SK-N-SH treated with all-trans-retinoic acid at 6 μM for 48 hours (cell line): ENCODE results near the gene SUV39H2.

ENCODE experiments used
- ATAC-seq: fragments of 200-7000 bp; cut with Tn5 transposase; 3 replicates; pipeline ENCODE4 v1.9.1; 2020; ENCODE audit warnings: mild to moderate bottlenecking, moderate library complexity
- BACH2 ChIP-seq: fragments of 250-450 bp; sonication (Bioruptor Pico); IDR thresholded peaks from 2 replicates; pipeline ENCODE4 v1.9.0; 2021; ENCODE audit warnings: mild to moderate bottlenecking, borderline replicate concordance
- CSDC2 ChIP-seq: fragments of 250-450 bp; sonication (Bioruptor Pico); IDR thresholded peaks from 2 replicates; pipeline ENCODE4 v1.5.0; 2020; ENCODE audit warnings: mild to moderate bottlenecking, moderate library complexity
- ESRRG ChIP-seq: fragments of 250-450 bp; sonication (Bioruptor Pico); IDR thresholded peaks from 2 replicates; pipeline ENCODE4 v1.6.1; 2021; ENCODE audit warnings: mild to moderate bottlenecking
- ISL1 ChIP-seq: fragments of 250-450 bp; sonication (Bioruptor Pico); IDR thresholded peaks from 2 replicates; pipeline ENCODE4 v2.1.2; 2022; ENCODE audit warnings: mild to moderate bottlenecking, moderate library complexity
- OSR1 ChIP-seq: fragments of 250-450 bp; sonication (Bioruptor Pico); IDR thresholded peaks from 2 replicates; pipeline ENCODE4 v1.8.0; 2022; ENCODE audit warnings: moderate library complexity, mild to moderate bottlenecking, inconsistent platforms
- PPARA ChIP-seq: fragments of 250-450 bp; sonication (Bioruptor Pico); IDR thresholded peaks from 2 replicates; pipeline ENCODE4 v1.5.0; 2020; ENCODE audit warnings: mild to moderate bottlenecking, borderline replicate concordance
- RARB ChIP-seq: fragments of 250-450 bp; sonication (Bioruptor Pico); IDR thresholded peaks from 2 replicates; pipeline ENCODE4 v1.8.0; 2021; ENCODE audit warnings: mild to moderate bottlenecking, moderate library complexity
- SNAI2 ChIP-seq: fragments of 250-450 bp; sonication (Bioruptor Pico); IDR thresholded peaks from 2 replicates; pipeline ENCODE4 v1.5.0; 2020; ENCODE audit warnings: mild to moderate bottlenecking, moderate library complexity
- TCF4 ChIP-seq: fragments of 250-450 bp; sonication (Bioruptor Pico); IDR thresholded peaks from 2 replicates; pipeline ENCODE4 v1.8.0; 2021; ENCODE audit warnings: mild to moderate bottlenecking, moderate library complexity, borderline replicate concordance
- ZC3H10 ChIP-seq: fragments of 250-450 bp; sonication (Bioruptor Pico); IDR thresholded peaks from 2 replicates; pipeline ENCODE4 v1.5.1; 2021; ENCODE audit warnings: mild to moderate bottlenecking, moderate library complexity
- ZFP3 ChIP-seq: fragments of 250-450 bp; sonication (Bioruptor Pico); IDR thresholded peaks from 2 replicates; pipeline ENCODE4 v1.5.0; 2020; ENCODE audit warnings: mild to moderate bottlenecking, moderate library complexity
- ZFP30 ChIP-seq: fragments of 450-650 bp; formaldehyde crosslinking; IDR thresholded peaks from 2 replicates; pipeline ENCODE4 v1.5.0; 2022; ENCODE audit warnings: mild to moderate bottlenecking, moderate library complexity
- ZNF565 ChIP-seq: fragments of 450-650 bp; formaldehyde crosslinking; conservative IDR thresholded peaks from 2 replicates; pipeline ENCODE4 v1.5.0; 2020; ENCODE audit warnings: low read depth, mild to moderate bottlenecking, moderate library complexity
- ZNF8 ChIP-seq: fragments of 450-650 bp; formaldehyde crosslinking; IDR thresholded peaks from 2 replicates; pipeline ENCODE4 v1.5.0; 2020; ENCODE audit warnings: mild to moderate bottlenecking, moderate library complexity
- TF ChIP-seq, protein P1 (sequence below): fragments of 250-450 bp; sonication (Bioruptor Pico); IDR thresholded peaks from 2 replicates; pipeline ENCODE4 v1.8.0; 2020; ENCODE audit warnings: mild to moderate bottlenecking, moderate library complexity, borderline replicate concordance
- TF ChIP-seq, protein P2 (sequence below): fragments of 250-450 bp; sonication (Bioruptor Pico); IDR thresholded peaks from 2 replicates; pipeline ENCODE4 v1.8.0; 2021; ENCODE audit warnings: low read depth, mild to moderate bottlenecking, moderate library complexity, borderline replicate concordance
- TF ChIP-seq, protein P3 (sequence below): fragments of 250-450 bp; sonication (Bioruptor Pico); IDR thresholded peaks from 2 replicates; pipeline ENCODE4 v1.5.1; 2020; ENCODE audit warnings: low read depth, mild to moderate bottlenecking, moderate library complexity
- TF ChIP-seq, protein P4 (sequence below): fragments of 250-450 bp; sonication (Bioruptor Pico); IDR thresholded peaks from 2 replicates; pipeline ENCODE4 v1.5.0; 2020; ENCODE audit warnings: mild to moderate bottlenecking, moderate library complexity

SUV39H2 gene

DNA sequence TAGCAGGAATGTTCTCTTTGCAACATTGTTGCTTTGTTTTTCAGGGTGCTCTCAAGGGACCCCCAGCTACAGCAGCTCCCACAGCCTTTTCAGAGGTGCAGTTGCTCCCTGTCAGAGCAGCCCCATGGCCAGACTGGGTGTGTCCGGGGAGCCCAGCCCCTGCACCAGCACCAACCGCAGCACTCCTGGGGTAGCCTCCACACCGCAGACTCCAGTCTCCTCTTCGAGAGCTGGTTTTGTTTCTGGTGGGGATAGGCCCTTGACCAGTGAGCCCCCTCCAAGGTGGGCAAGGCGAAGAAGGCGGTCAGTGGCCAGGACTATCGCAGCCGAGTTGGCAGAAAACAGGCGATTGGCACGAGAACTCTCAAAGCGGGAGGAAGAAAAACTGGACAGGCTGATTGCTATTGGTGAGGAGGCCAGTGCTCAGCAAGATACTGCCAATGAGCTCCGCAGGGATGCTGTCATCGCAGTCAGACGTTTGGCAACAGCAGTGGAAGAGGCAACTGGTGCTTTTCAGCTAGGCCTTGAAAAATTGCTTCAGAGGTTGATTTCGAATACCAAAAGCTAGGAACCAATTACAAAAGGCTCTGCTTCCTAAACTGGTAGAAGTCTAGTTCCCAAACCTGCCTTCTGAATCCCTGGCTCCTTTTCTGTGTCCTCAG lies 35.2 kb upstream of the SUV39H2 start:
- TF ChIP-seq ESRRG (CRISPR knock-in tag) (no peak), PPARA (CRISPR knock-in tag) (no peak), RARB (CRISPR knock-in tag) (no peak), ZNF8 (no peak), OSR1 (no peak), ZFP3 (CRISPR knock-in tag) (no peak)
- TF ChIP-seq, protein P1, sequence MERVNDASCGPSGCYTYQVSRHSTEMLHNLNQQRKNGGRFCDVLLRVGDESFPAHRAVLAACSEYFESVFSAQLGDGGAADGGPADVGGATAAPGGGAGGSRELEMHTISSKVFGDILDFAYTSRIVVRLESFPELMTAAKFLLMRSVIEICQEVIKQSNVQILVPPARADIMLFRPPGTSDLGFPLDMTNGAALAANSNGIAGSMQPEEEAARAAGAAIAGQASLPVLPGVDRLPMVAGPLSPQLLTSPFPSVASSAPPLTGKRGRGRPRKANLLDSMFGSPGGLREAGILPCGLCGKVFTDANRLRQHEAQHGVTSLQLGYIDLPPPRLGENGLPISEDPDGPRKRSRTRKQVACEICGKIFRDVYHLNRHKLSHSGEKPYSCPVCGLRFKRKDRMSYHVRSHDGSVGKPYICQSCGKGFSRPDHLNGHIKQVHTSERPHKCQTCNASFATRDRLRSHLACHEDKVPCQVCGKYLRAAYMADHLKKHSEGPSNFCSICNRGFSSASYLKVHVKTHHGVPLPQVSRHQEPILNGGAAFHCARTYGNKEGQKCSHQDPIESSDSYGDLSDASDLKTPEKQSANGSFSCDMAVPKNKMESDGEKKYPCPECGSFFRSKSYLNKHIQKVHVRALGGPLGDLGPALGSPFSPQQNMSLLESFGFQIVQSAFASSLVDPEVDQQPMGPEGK = no peak
- ATAC-seq = no peak

DNA sequence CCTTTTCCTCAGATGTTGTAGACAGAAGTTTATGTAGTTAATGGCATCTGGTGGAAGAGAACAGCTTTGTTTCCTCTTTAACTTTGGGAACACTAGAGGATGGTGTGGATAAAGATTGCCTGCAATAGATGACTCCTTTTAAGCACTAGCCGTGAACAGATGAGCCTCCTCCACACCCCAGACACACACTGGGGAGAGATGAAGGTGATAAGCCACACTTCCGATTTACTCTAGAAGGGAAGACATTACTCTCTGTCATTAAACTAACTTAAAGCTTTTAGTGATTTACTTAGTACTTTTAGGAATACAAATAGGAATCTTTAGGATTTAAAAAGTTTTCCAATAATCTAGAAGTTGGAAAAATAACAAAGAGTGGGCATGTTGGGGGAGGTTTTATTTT lies 33.7 kb upstream of the SUV39H2 start:
- no peak for ATAC-seq

DNA sequence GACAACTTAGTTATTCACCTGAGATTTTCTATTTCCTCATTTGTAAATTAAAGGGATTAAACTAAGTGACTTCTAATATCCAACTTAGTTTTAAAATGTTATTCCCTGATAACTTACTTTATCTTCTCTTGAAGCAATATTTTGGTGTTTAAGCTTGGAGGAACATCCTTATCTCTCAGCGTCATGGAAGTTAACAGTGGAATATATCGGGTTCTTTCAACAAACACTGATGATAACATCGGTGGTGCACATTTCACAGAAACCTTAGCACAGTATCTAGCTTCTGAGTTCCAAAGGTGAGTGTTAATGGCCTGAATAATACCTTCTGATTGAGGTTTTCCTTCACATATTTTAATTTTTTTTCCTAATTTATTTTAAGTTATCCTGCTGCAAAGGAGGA lies 26.4 kb upstream of the SUV39H2 start:
- ATAC-seq = no peak
- TF ChIP-seq BACH2 (CRISPR knock-in tag) (no peak), CSDC2 (CRISPR knock-in tag) (no peak), TCF4 (CRISPR knock-in tag) (no peak), ZFP3 (CRISPR knock-in tag) (no peak), ZC3H10 (CRISPR knock-in tag) (no peak), ZNF565 (CRISPR knock-in tag) (no peak)
- TF ChIP-seq, protein P2, sequence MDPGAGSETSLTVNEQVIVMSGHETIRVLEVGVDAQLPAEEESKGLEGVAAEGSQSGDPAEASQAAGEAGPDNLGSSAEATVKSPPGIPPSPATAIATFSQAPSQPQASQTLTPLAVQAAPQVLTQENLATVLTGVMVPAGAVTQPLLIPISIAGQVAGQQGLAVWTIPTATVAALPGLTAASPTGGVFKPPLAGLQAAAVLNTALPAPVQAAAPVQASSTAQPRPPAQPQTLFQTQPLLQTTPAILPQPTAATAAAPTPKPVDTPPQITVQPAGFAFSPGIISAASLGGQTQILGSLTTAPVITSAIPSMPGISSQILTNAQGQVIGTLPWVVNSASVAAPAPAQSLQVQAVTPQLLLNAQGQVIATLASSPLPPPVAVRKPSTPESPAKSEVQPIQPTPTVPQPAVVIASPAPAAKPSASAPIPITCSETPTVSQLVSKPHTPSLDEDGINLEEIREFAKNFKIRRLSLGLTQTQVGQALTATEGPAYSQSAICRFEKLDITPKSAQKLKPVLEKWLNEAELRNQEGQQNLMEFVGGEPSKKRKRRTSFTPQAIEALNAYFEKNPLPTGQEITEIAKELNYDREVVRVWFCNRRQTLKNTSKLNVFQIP (CRISPR knock-in tag) = no peak
- TF ChIP-seq, protein P1 = no peak

More for the DNA sequence above, 33.7 kb upstream of the SUV39H2 start:
- TF ChIP-seq RARB (CRISPR knock-in tag) (no peak), ESRRG (CRISPR knock-in tag) (no peak), ZFP3 (CRISPR knock-in tag) (no peak), ISL1 (CRISPR knock-in tag) (no peak), SNAI2 (CRISPR knock-in tag) (no peak), ZFP30 (CRISPR knock-in tag) (no peak), OSR1 (no peak), TCF4 (CRISPR knock-in tag) (no peak), CSDC2 (CRISPR knock-in tag) (no peak), ZNF565 (CRISPR knock-in tag) (no peak)
- TF ChIP-seq, protein P2 (CRISPR knock-in tag) = no peak
- TF ChIP-seq, protein P3, sequence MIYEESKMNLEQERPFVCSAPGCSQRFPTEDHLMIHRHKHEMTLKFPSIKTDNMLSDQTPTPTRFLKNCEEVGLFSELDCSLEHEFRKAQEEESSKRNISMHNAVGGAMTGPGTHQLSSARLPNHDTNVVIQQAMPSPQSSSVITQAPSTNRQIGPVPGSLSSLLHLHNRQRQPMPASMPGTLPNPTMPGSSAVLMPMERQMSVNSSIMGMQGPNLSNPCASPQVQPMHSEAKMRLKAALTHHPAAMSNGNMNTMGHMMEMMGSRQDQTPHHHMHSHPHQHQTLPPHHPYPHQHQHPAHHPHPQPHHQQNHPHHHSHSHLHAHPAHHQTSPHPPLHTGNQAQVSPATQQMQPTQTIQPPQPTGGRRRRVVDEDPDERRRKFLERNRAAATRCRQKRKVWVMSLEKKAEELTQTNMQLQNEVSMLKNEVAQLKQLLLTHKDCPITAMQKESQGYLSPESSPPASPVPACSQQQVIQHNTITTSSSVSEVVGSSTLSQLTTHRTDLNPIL (CRISPR knock-in tag) = no peak
- TF ChIP-seq, protein P4, sequence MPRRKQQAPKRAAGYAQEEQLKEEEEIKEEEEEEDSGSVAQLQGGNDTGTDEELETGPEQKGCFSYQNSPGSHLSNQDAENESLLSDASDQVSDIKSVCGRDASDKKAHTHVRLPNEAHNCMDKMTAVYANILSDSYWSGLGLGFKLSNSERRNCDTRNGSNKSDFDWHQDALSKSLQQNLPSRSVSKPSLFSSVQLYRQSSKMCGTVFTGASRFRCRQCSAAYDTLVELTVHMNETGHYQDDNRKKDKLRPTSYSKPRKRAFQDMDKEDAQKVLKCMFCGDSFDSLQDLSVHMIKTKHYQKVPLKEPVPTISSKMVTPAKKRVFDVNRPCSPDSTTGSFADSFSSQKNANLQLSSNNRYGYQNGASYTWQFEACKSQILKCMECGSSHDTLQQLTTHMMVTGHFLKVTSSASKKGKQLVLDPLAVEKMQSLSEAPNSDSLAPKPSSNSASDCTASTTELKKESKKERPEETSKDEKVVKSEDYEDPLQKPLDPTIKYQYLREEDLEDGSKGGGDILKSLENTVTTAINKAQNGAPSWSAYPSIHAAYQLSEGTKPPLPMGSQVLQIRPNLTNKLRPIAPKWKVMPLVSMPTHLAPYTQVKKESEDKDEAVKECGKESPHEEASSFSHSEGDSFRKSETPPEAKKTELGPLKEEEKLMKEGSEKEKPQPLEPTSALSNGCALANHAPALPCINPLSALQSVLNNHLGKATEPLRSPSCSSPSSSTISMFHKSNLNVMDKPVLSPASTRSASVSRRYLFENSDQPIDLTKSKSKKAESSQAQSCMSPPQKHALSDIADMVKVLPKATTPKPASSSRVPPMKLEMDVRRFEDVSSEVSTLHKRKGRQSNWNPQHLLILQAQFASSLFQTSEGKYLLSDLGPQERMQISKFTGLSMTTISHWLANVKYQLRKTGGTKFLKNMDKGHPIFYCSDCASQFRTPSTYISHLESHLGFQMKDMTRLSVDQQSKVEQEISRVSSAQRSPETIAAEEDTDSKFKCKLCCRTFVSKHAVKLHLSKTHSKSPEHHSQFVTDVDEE = no peak
